ENCODE results near the gene FAM89A. TPM values are rescaled to one million over a fixed set of nuclear protein-coding genes. Genes with fewer than 3 reads are reported as not detected.
A peak's percentile ranks its signal among the peaks of the same experiment; 100 is the strongest.

FAM89A gene
- total and polyA plus RNA-seq, 9 of the 15 experiments (the other 6 are each of a cell fraction or from before 2014, with no cell fraction given), result 8.7 to 66.2 (median 43.3) TPM

GRCh38 chr1:231049121-231049979 lies 9.3 kb upstream of the FAM89A start (continued):
- no peak for TF ChIP-seq RERE (CRISPR knock-in tag; IDR thresholded peaks at IDR 0.05; ENCODE audit: borderline replicate concordance)
- no peak; the same call in 1 of the 2 replicates for TF ChIP-seq DLX4 (CRISPR knock-in tag; IDR thresholded peaks at IDR 0.05)
- TF ChIP-seq EGR1 (conservative IDR thresholded peaks at IDR 0.05), result no peak
- TF ChIP-seq ZNF830 (CRISPR knock-in tag; IDR thresholded peaks at IDR 0.05), result no peak
- TF ChIP-seq MECOM (CRISPR knock-in tag; IDR thresholded peaks at IDR 0.05), result peak; percentile 94
- TF ChIP-seq DNMT1 (IDR thresholded peaks at IDR 0.05), result no peak
- TF ChIP-seq THRAP3 (IDR thresholded peaks at IDR 0.05; ENCODE audit: borderline replicate concordance), result no peak
- no peak for TF ChIP-seq TRIM25 (IDR thresholded peaks at IDR 0.05; ENCODE audit: borderline replicate concordance)
- no peak for TF ChIP-seq CC2D1A (IDR thresholded peaks at IDR 0.05)

Data from K562 (cell line).